Measurements from ENCODE around the gene LRP3. TPM values are rescaled to one million over a fixed set of nuclear protein-coding genes. Genes with fewer than 3 reads are reported as not detected.

LRP3 gene
- total RNA-seq, 4 donors from 2014 or later: 18.3 to 29.3 (median 25.1) TPM

GRCh38 chr19:33233056-33233873, 39.1 kb downstream of the LRP3 start:
- Histone ChIP-seq H3K27me3 (peaks cover 0 to 14% (median 8%) of the 10 kb centered on the region in 3 donors), H3K4me1 (no peaks in the 10 kb centered on the region), H3K27ac (no peak overlapping the region), H3K4me3 (no peak overlapping the region), H3K9me3 (peaks cover 0 to 7% (median 0%) of the 10 kb centered on the region in 3 donors), H3K36me3 (no peaks in the 10 kb centered on the region)
- intact Hi-C loops (cut with DNase I; ENCODE audit: low total_unique reads): no loop called here
- DNase-seq (no peak), ATAC-seq (no peak)
- in situ Hi-C loops (cut with MboI; ENCODE audit: low sequenced_read_pairs in 4 of 4): loop anchor here (5.0 to 25.0 kb wide), 3 partner anchors 88 to 529 kb away; no protein-coding TSS in a partner anchor
- no peak for TF ChIP-seq POLR2A (IDR thresholded peaks at IDR 0.05)

- in situ Hi-C loops (cut with MboI; ENCODE audit: low sequenced_read_pairs in 4 of 4): loop anchor here (5.0 to 25.0 kb wide), 3 partner anchors 89 to 528 kb away; no protein-coding TSS in a partner anchor
- Histone ChIP-seq H3K4me1 (no peaks in the 10 kb centered on the region), H3K36me3 (no peaks in the 10 kb centered on the region), H3K27ac (no peak overlapping the region), H3K27me3 (peaks cover 0 to 6% (median 3%) of the 10 kb centered on the region in 3 donors), H3K9me3 (no peaks in the 10 kb centered on the region), H3K4me3 (no peak overlapping the region)
- ATAC-seq (no peak), DNase-seq (no peak)
- no peak for TF ChIP-seq POLR2A (IDR thresholded peaks at IDR 0.05)
- TF ChIP-seq CTCF (IDR thresholded peaks at IDR 0.05 in 4 of 5, conservative IDR thresholded peaks at IDR 0.05 in 1 of 5): no peak
- intact Hi-C loops (cut with DNase I; ENCODE audit: low total_unique reads): no loop called here
Observed at GRCh38 chr19:33234092-33234491, 40.0 kb downstream of the LRP3 start.

GRCh38 chr19:33234736-33235135, 40.6 kb downstream of the LRP3 start:
- DNase-seq: no peak
- Histone ChIP-seq H3K36me3 (no peaks in the 10 kb centered on the region), H3K27me3 (peaks cover 0 to 2% (median 0%) of the 10 kb centered on the region in 3 donors), H3K4me3 (no peak overlapping the region), H3K4me1 (no peaks in the 10 kb centered on the region), H3K27ac (no peak overlapping the region), H3K9me3 (no peaks in the 10 kb centered on the region)
- ATAC-seq: no peak
- intact Hi-C loops (cut with DNase I; ENCODE audit: low total_unique reads): no loop called here
- TF ChIP-seq POLR2A (IDR thresholded peaks at IDR 0.05) (no peak), CTCF (IDR thresholded peaks at IDR 0.05 in 4 of 5, conservative IDR thresholded peaks at IDR 0.05 in 1 of 5) (no peak)
- in situ Hi-C loops (cut with MboI; ENCODE audit: low sequenced_read_pairs in 4 of 4): loop anchor here (5.0 to 25.0 kb wide), 4 partner anchors 90 to 528 kb away; no protein-coding TSS in a partner anchor

GRCh38 chr19:33235269-33235995, 41.3 kb downstream of the LRP3 start:
- Histone ChIP-seq H3K4me1 (no peaks in the 10 kb centered on the region), H3K36me3 (no peaks in the 10 kb centered on the region), H3K27me3 (no peaks in the 10 kb centered on the region), H3K4me3 (no peak overlapping the region), H3K27ac (no peak overlapping the region), H3K9me3 (no peaks in the 10 kb centered on the region)
- ATAC-seq (peak in 1 of 2 donors; percentile 77), DNase-seq (peak; percentile 31 to 63)
- intact Hi-C loops (cut with DNase I; ENCODE audit: low total_unique reads) (no loop called here), in situ Hi-C loops (cut with MboI; ENCODE audit: low sequenced_read_pairs in 4 of 4) (loop anchor here in 3 of 4 donors (5.0 to 25.0 kb wide), 3 partner anchors 91 to 527 kb away; no protein-coding TSS in a partner anchor)
- TF ChIP-seq CTCF (IDR thresholded peaks at IDR 0.05 in 4 of 5, conservative IDR thresholded peaks at IDR 0.05 in 1 of 5): peak; percentile 67 to 90 (median 86)
- TF ChIP-seq POLR2A (IDR thresholded peaks at IDR 0.05): no peak

GRCh38 chr19:33235996-33236350, 41.8 kb downstream of the LRP3 start:
- Histone ChIP-seq H3K9me3 (no peaks in the 10 kb centered on the region), H3K4me1 (no peaks in the 10 kb centered on the region), H3K4me3 (no peak overlapping the region), H3K27me3 (no peaks in the 10 kb centered on the region), H3K27ac (no peak overlapping the region), H3K36me3 (no peaks in the 10 kb centered on the region)
- in situ Hi-C loops (cut with MboI; ENCODE audit: low sequenced_read_pairs in 4 of 4): loop anchor here in 3 of 4 donors (5.0 to 25.0 kb wide), 3 partner anchors 91 to 526 kb away; no protein-coding TSS in a partner anchor
- intact Hi-C loops (cut with DNase I; ENCODE audit: low total_unique reads): no loop called here
- no peak for ATAC-seq
- TF ChIP-seq POLR2A (IDR thresholded peaks at IDR 0.05): no peak
- TF ChIP-seq CTCF (IDR thresholded peaks at IDR 0.05 in 4 of 5, conservative IDR thresholded peaks at IDR 0.05 in 1 of 5): no peak
- DNase-seq: no peak
